OCI-LY3 (cell line): ENCODE data around the gene CGREF1.

Experiments
- CTCF ChIP-seq: fragments of 200-600, 300-600 bp; sonication (generic); IDR thresholded peaks from 2 replicates; pipeline ENCODE4 v1.5.1; 2014; ENCODE audit warnings: antibody characterized with exemption, low read length, low read depth
- EZH2phosphoT487 ChIP-seq: fragments of 200-600 bp; shearing (Covaris generic); IDR thresholded peaks from 2 replicates; pipeline ENCODE4 v1.6.1; 2018; ENCODE audit warnings: antibody characterized with exemption, mixed run types, low read depth

GRCh38 chr2:27067385-27067784 is 51.5 kb downstream of the CGREF1 start:
- TF ChIP-seq CTCF (no peak), EZH2phosphoT487 (no peak)
